NCI-H460 (cell line): Measurements from ENCODE around the gene ENPP7. TPM values are rescaled to one million over a fixed set of nuclear protein-coding genes. Genes with fewer than 3 reads are reported as not detected.
A peak's percentile ranks its signal among the peaks of the same experiment; 100 is the strongest.

Experiments
- DNase-seq: peaks from one replicate; pipeline ENCODE4 v3.0.0-alpha.2; 2016; ENCODE audit warnings: low read depth; ENCODE audit errors: extremely low read depth
- polyA plus RNA-seq: library from polyadenylated mRNA; depleted of rRNA; stranded (reverse); fragments of >200 nt; gene quantifications from 2 replicates; pipeline ENCODE4 v1.2.3, GENCODE V29; 2014; cell fraction: nucleus; rRNA removed
- total RNA-seq: library from RNA; depleted of rRNA; stranded (reverse); fragments of >200 nt; shearing (Covaris generic); gene quantifications from 2 replicates; pipeline ENCODE4 v1.2.3, GENCODE V29; 2014; rRNA removed

The ENPP7 gene
- not detected in 2 replicates for total RNA-seq
- not detected in 2 replicates for polyA plus RNA-seq

GRCh38 chr17:79730769-79731483 is at the start of gene ENPP7:
TSS of gene ENPP7 (plus strand) at chr17:79730943. CDS start at chr17:79731140, 197 bp downstream.
- no peak for DNase-seq

- DNase-seq: no peak
These were observed 49.6 kb upstream of the ENPP7 start for GRCh38 chr17:79681101-79681621.

GRCh38 chr17:79681628-79682261 is 49.0 kb upstream of the ENPP7 start:
- DNase-seq: no peak

- no peak for DNase-seq
These were observed 47.4 kb upstream of the ENPP7 start for GRCh38 chr17:79683365-79683764.

- DNase-seq: no peak
These were observed 46.4 kb upstream of the ENPP7 start for GRCh38 chr17:79684132-79684985.

- no peak for DNase-seq
These were observed 45.6 kb upstream of the ENPP7 start for GRCh38 chr17:79685121-79685520.

- no peak for DNase-seq
These were observed 44.3 kb upstream of the ENPP7 start for GRCh38 chr17:79686476-79686875.

GRCh38 chr17:79690466-79690865 is 40.3 kb upstream of the ENPP7 start:
- DNase-seq: no peak

GRCh38 chr17:79690988-79691836 is 39.5 kb upstream of the ENPP7 start:
- no peak for DNase-seq

GRCh38 chr17:79691931-79692330 is 38.8 kb upstream of the ENPP7 start:
- DNase-seq: no peak

- DNase-seq: no peak
These were observed 37.3 kb upstream of the ENPP7 start for GRCh38 chr17:79693419-79693818.

GRCh38 chr17:79695293-79695790 is 35.4 kb upstream of the ENPP7 start:
- DNase-seq: no peak

- DNase-seq: peak; percentile 13
These were observed 34.7 kb upstream of the ENPP7 start for GRCh38 chr17:79695797-79696609.

GRCh38 chr17:79696610-79696982 is 34.1 kb upstream of the ENPP7 start:
- no peak for DNase-seq

- no peak for DNase-seq
These were observed 32.4 kb upstream of the ENPP7 start for GRCh38 chr17:79698146-79698846.

- no peak for DNase-seq
These were observed 31.2 kb upstream of the ENPP7 start for GRCh38 chr17:79699386-79700036.

- no peak for DNase-seq
These were observed 30.2 kb upstream of the ENPP7 start for GRCh38 chr17:79700592-79700991.

- no peak for DNase-seq
These were observed 28.7 kb upstream of the ENPP7 start for GRCh38 chr17:79702034-79702433.
